Natural killer cell (primary cell): Measurements from ENCODE around the gene KIF16B. TPM values are rescaled to one million over a fixed set of nuclear protein-coding genes. Genes with fewer than 3 reads are reported as not detected.

Source experiments
- ATAC-seq, 3 donors: fragments of 150-1000 bp in 2 of 3; fragments of 200-7000 bp in 1 of 3; cut with Tn5 transposase; 1 replicate in 1 of 3; 2 replicates in 2 of 3; pipeline ENCODE4 v1.10.0; 2021; ENCODE audit warnings: mild to moderate bottlenecking in 2 of 3, moderate library complexity in 2 of 3
- DNase-seq, 2 donors: peaks; one replicate each; pipeline versions ENCODE4 v3.0.0 to v3.0.0-alpha.2; 2013 to 2021; ENCODE audit warnings: mixed read lengths in 1 of 2
- H3K27ac ChIP-seq: one replicate; pipeline ENCODE4 v1.5.1; 2013; ENCODE audit warnings: mild to moderate bottlenecking, low read length
- H3K27me3 ChIP-seq: one replicate; pipeline ENCODE4 v1.6.1; 2013; ENCODE audit warnings: low read length; ENCODE audit not compliant: control insufficient read depth, insufficient read depth
- H3K36me3 ChIP-seq: one replicate; pipeline ENCODE4 v1.6.1; 2013; ENCODE audit warnings: low read length; ENCODE audit not compliant: control insufficient read depth, insufficient read depth
- H3K4me1 ChIP-seq: one replicate; pipeline ENCODE4 v1.6.1; 2013; ENCODE audit warnings: low read length; ENCODE audit not compliant: control insufficient read depth, insufficient read depth
- H3K4me3 ChIP-seq: one replicate; pipeline ENCODE4 v1.5.1; 2013; ENCODE audit warnings: low read length
- H3K9me3 ChIP-seq: one replicate; pipeline ENCODE4 v1.6.1; 2013; ENCODE audit warnings: low read length; ENCODE audit not compliant: control insufficient read depth, insufficient read depth
- H3K27ac Mint-ChIP-seq, 2 donors: one replicate each; pipeline ENCODE4 v1.8.0; 2022; ENCODE audit warnings: mild to moderate bottlenecking in 2 of 2, mixed read lengths in 2 of 2, moderate library complexity in 1 of 2
- H3K27me3 Mint-ChIP-seq, 2 donors: one replicate each; pipeline ENCODE4 v1.8.0; 2022; ENCODE audit warnings: low read depth in 2 of 2, mixed read lengths in 2 of 2
- H3K36me3 Mint-ChIP-seq: one replicate; pipeline ENCODE4 v1.8.0; 2022; ENCODE audit warnings: mixed read lengths
- H3K4me1 Mint-ChIP-seq, 2 donors: one replicate each; pipeline ENCODE4 v1.8.0; 2022; ENCODE audit warnings: mixed read lengths in 2 of 2
- H3K4me3 Mint-ChIP-seq: one replicate; pipeline ENCODE4 v1.8.0; 2022; ENCODE audit warnings: mild to moderate bottlenecking, moderate library complexity, mixed read lengths
- H3K9me3 Mint-ChIP-seq, 2 donors: one replicate each; pipeline ENCODE4 v1.8.0; 2022; ENCODE audit warnings: mixed read lengths in 2 of 2
- CTCF ChIP-seq: fragments of 200-600 bp; IDR thresholded peaks from one replicate; pipeline ENCODE4 v1.8.0; 2022; ENCODE audit warnings: antibody characterized with exemption
- WGBS: methylation state at CpG from one replicate; pipeline ENCODE4 v1.1.7; 2013; ENCODE audit warnings: missing lambda C conversion rate; ENCODE audit not compliant: insufficient coverage; 5-methylcytosine and 5-hydroxymethylcytosine counted together
- intact Hi-C: fragments of 100-400 bp; cut with micrococcal nuclease; formaldehyde crosslinking; loops from one replicate; pipeline ENCODE4 v1.14.2; 2022
- total RNA-seq, 4 donors: library from RNA; stranded (reverse); fragments of 120-200 nt in 1 of 4; gene quantifications; one replicate each; pipeline versions ENCODE4 v1.2.3 to v1.2.4, GENCODE V29; 2013 to 2022

Gene KIF16B
- total RNA-seq, 3 donors from 2014 or later (not counting 1 experiment from before 2014, with no cell fraction given) = 3.9 to 11.8 (median 9.2) TPM

- H3K9me3 Mint-ChIP-seq = peaks cover 0 to 2% of the 10 kb centered on the region in 2 donors
- Histone ChIP-seq H3K36me3 (no peaks in the 10 kb centered on the region), H3K27me3 (no peaks in the 10 kb centered on the region), H3K4me1 (no peaks in the 10 kb centered on the region), H3K4me3 (no peak overlapping the region), H3K27ac (no peak overlapping the region), H3K9me3 (no peaks in the 10 kb centered on the region)
- H3K4me1 Mint-ChIP-seq = peaks cover 5 to 6% of the 10 kb centered on the region in 2 donors
- H3K27me3 Mint-ChIP-seq = no peaks in the 10 kb centered on the region
- no peaks in the 10 kb centered on the region for H3K36me3 Mint-ChIP-seq
- no peak overlapping the region for H3K27ac Mint-ChIP-seq
- ATAC-seq (no peak), DNase-seq (no peak)
- no peak for TF ChIP-seq CTCF
- intact Hi-C loops = no loop called here
- no peak overlapping the region for H3K4me3 Mint-ChIP-seq
- 98% methylated on average over 2 of the region's 2 CpGs for WGBS
Measured at GRCh38 chr20:16537918-16538317, 35.3 kb downstream of the KIF16B start.

- peaks cover 2 to 6% of the 10 kb centered on the region in 2 donors for H3K4me1 Mint-ChIP-seq
- H3K9me3 ChIP-seq = no peaks in the 10 kb centered on the region
- H3K4me3 ChIP-seq = no peak overlapping the region
- H3K9me3 Mint-ChIP-seq = peaks cover 0 to 2% of the 10 kb centered on the region in 2 donors
- H3K27ac ChIP-seq = no peak overlapping the region
- H3K27ac Mint-ChIP-seq = no peak overlapping the region
- 74% methylated on average over 4 of the region's 4 CpGs for WGBS
- H3K4me1 ChIP-seq = no peaks in the 10 kb centered on the region
- DNase-seq = no peak
- no peaks in the 10 kb centered on the region for H3K36me3 Mint-ChIP-seq
- H3K27me3 ChIP-seq = no peaks in the 10 kb centered on the region
- no peaks in the 10 kb centered on the region for H3K27me3 Mint-ChIP-seq
- ATAC-seq = no peak
- no peak for TF ChIP-seq CTCF
- H3K4me3 Mint-ChIP-seq = no peak overlapping the region
- no peaks in the 10 kb centered on the region for H3K36me3 ChIP-seq
- intact Hi-C loops = no loop called here
Measured at GRCh38 chr20:16537025-16537665, 36.1 kb downstream of the KIF16B start.

DNA sequence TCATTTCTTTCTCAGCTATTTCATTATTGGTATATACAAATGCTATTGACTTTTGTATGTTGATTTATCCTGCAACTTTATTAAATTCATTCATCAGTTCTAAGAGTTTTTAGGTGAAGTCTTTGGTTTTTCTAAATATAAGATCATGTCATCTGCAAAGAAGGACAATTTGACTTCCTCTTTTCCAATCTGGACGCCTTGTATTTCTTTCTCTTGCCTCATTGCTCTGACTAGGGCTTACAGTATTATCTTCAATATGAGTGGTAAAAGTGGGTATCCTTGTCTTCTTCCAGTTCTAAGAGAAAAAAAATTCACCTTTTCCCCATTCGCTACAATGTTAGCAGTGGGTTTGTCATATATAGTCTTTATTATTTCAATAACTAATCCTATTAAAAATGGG lies 38.0 kb downstream of the KIF16B start:
- peaks cover 0 to 2% of the 10 kb centered on the region in 2 donors for H3K9me3 Mint-ChIP-seq
- no peaks in the 10 kb centered on the region for H3K4me1 ChIP-seq
- ATAC-seq (no peak), DNase-seq (no peak)
- no peaks in the 10 kb centered on the region for H3K36me3 Mint-ChIP-seq
- H3K27ac ChIP-seq = no peak overlapping the region
- H3K27me3 Mint-ChIP-seq = no peaks in the 10 kb centered on the region
- H3K4me1 Mint-ChIP-seq = peaks cover 0 to 6% of the 10 kb centered on the region in 2 donors
- no peaks in the 10 kb centered on the region for H3K27me3 ChIP-seq
- no peaks in the 10 kb centered on the region for H3K36me3 ChIP-seq
- no peak for TF ChIP-seq CTCF
- intact Hi-C loops = no loop called here
- no peak overlapping the region for H3K4me3 Mint-ChIP-seq
- H3K27ac Mint-ChIP-seq = no peak overlapping the region
- no peak overlapping the region for H3K4me3 ChIP-seq
- 20% methylated on average over 1 of the region's 2 CpGs for WGBS
- H3K9me3 ChIP-seq = no peaks in the 10 kb centered on the region

- Histone ChIP-seq H3K27me3 (no peaks in the 10 kb centered on the region), H3K9me3 (no peaks in the 10 kb centered on the region), H3K36me3 (no peaks in the 10 kb centered on the region), H3K27ac (no peak overlapping the region), H3K4me1 (no peaks in the 10 kb centered on the region), H3K4me3 (no peak overlapping the region)
- Mint-ChIP-seq H3K27me3 (no peaks in the 10 kb centered on the region), H3K4me1 (peaks cover 0 to 6% of the 10 kb centered on the region in 2 donors), H3K9me3 (peaks cover 0 to 2% of the 10 kb centered on the region in 2 donors), H3K27ac (no peak overlapping the region), H3K4me3 (no peak overlapping the region), H3K36me3 (no peaks in the 10 kb centered on the region)
- 71% methylated on average over 1 of the region's 1 CpG for WGBS
- intact Hi-C loops = no loop called here
- TF ChIP-seq CTCF = no peak
- no peak for ATAC-seq
- DNase-seq = no peak
Measured at GRCh38 chr20:16533502-16533901, 39.7 kb downstream of the KIF16B start.
